K562 (cell line): ENCODE measurements around the gene MICU1. TPM values are rescaled to one million over a fixed set of nuclear protein-coding genes. Genes with fewer than 3 reads are reported as not detected.

Source experiments
- ARID2 ChIP-seq: fragments of 450-650 bp; IDR thresholded peaks from 2 replicates; pipeline ENCODE4 v1.6.1; 2017; ENCODE audit warnings: antibody characterized with exemption, mild to moderate bottlenecking
- ELF4 ChIP-seq: fragments of 450-650 bp; formaldehyde crosslinking; IDR thresholded peaks from 2 replicates; pipeline ENCODE4 v1.4.0; 2022; ENCODE audit warnings: missing genetic modification characterization
- ETV5 ChIP-seq: sonication (generic); formaldehyde crosslinking; IDR thresholded peaks from 2 replicates; pipeline ENCODE4 v1.4.0; 2020; ENCODE audit warnings: low read depth, mild to moderate bottlenecking, missing genetic modification reagents
- NFXL1 ChIP-seq: fragments of 450-650 bp; formaldehyde crosslinking; IDR thresholded peaks from 2 replicates; pipeline ENCODE4 v1.4.0; 2021; ENCODE audit warnings: mild to moderate bottlenecking
- POLR2A ChIP-seq: fragments of 450-650 bp; conservative IDR thresholded peaks from 2 replicates; pipeline ENCODE4 v1.6.1; 2016
- RBBP5 ChIP-seq: fragments of 200-600 bp; sonication (generic); IDR thresholded peaks from 2 replicates; pipeline ENCODE4 v1.6.1; 2012; ENCODE audit warnings: borderline replicate concordance, mild to moderate bottlenecking, low read length, control low read depth, inconsistent platforms; ENCODE audit not compliant: insufficient read depth, poor library complexity, severe bottlenecking
- RBM39 ChIP-seq: fragments of 200-400 bp; formaldehyde crosslinking; optimal IDR thresholded peaks from 2 replicates; pipeline ENCODE3; 2018; ENCODE audit warnings: low read depth, low read length
- TARDBP ChIP-seq: fragments of 450-650 bp; IDR thresholded peaks from 2 replicates; pipeline ENCODE4 v1.6.1; 2016
- TCF3 ChIP-seq: sonication (generic); formaldehyde crosslinking; IDR thresholded peaks from 2 replicates; pipeline ENCODE4 v1.4.0; 2020; ENCODE audit warnings: mild to moderate bottlenecking, missing genetic modification reagents
- ZFPM2 ChIP-seq: fragments of 250-450 bp; sonication (Bioruptor Pico); IDR thresholded peaks from 2 replicates; pipeline ENCODE4 v1.5.1; 2022; ENCODE audit warnings: mild to moderate bottlenecking
- ZNF133 ChIP-seq: fragments of 250-450 bp; sonication (Bioruptor Pico); IDR thresholded peaks from 2 replicates; pipeline ENCODE4 v1.4.0; 2020; ENCODE audit warnings: mild to moderate bottlenecking
- ZNF518B ChIP-seq: fragments of 250-450 bp; sonication (Bioruptor Pico); IDR thresholded peaks from 2 replicates; pipeline ENCODE4 v1.5.0; 2021; ENCODE audit warnings: mild to moderate bottlenecking, moderate library complexity
- ZNF589 ChIP-seq: fragments of 200-800 bp; sonication (Bioruptor generic); IDR thresholded peaks from 2 replicates; pipeline ENCODE4 v1.6.1; 2016; ENCODE audit warnings: low read depth, missing genetic modification characterization, missing compliant biosample characterization
- ZNF695 ChIP-seq: fragments of 450-650 bp; formaldehyde crosslinking; IDR thresholded peaks from 2 replicates; pipeline ENCODE4 v1.4.0; 2020; ENCODE audit warnings: mild to moderate bottlenecking, moderate library complexity
- ZNF699 ChIP-seq: fragments of 250-450 bp; sonication (Bioruptor Pico); IDR thresholded peaks from 2 replicates; pipeline ENCODE4 v1.8.0; 2021; ENCODE audit warnings: mild to moderate bottlenecking, moderate library complexity; ENCODE audit not compliant: insufficient replicate concordance
- polyA plus RNA-seq, 8 experiments: library from polyadenylated mRNA; depleted of rRNA in 4 of 8; stranded (reverse) in 5 of 8; unstranded in 3 of 8; fragments of >200 nt; fragmentation: Nextera tagmentation in 2 of 8; fragmentation: Illumina TruSeq in 1 of 8; extraction: Ambion mirVana in 2 of 8; extraction: Trizol in 1 of 8; gene quantifications; 2 replicates each; pipeline versions ENCODE4 v1.2.1 to v1.2.3, GENCODE V29; 2011 to 2014; ENCODE audit warnings: inconsistent platforms in 1 of 8, missing spikeins in 1 of 8
- total RNA-seq, 7 experiments: library from RNA; depleted of rRNA in 6 of 7; stranded (reverse); fragments of >200 nt in 6 of 7; fragmentation: Illumina TruSeq in 2 of 7; extraction: Trizol in 2 of 7; gene quantifications; 2 replicates each; pipeline versions ENCODE4 v1.2.1 to v1.2.3, GENCODE V29; 2011 to 2021; ENCODE audit warnings: low replicate concordance in 1 of 7
- TF ChIP-seq, protein P1 (sequence below): fragments of 450-650 bp; formaldehyde crosslinking; IDR thresholded peaks from 2 replicates; pipeline ENCODE4 v1.4.0; 2020; ENCODE audit warnings: mild to moderate bottlenecking, moderate library complexity
- TF ChIP-seq, protein P2 (sequence below): fragments of 450-650 bp; conservative IDR thresholded peaks from 2 replicates; pipeline ENCODE4 v1.6.1; 2016; ENCODE audit warnings: missing genetic modification characterization, low read depth, mild to moderate bottlenecking, missing compliant biosample characterization, moderate library complexity
- TF ChIP-seq, protein P3 (sequence below): fragments of 450-650 bp; IDR thresholded peaks from 2 replicates; pipeline ENCODE4 v1.6.1; 2018; ENCODE audit warnings: mild to moderate bottlenecking, low read depth; ENCODE audit not compliant: partially characterized antibody

MICU1 gene
- total and polyA plus RNA-seq, 9 of the 15 experiments (the other 6 are each of a cell fraction or from before 2014, with no cell fraction given), result 29.3 to 76.8 (median 48.4) TPM

- TF ChIP-seq, protein P1, sequence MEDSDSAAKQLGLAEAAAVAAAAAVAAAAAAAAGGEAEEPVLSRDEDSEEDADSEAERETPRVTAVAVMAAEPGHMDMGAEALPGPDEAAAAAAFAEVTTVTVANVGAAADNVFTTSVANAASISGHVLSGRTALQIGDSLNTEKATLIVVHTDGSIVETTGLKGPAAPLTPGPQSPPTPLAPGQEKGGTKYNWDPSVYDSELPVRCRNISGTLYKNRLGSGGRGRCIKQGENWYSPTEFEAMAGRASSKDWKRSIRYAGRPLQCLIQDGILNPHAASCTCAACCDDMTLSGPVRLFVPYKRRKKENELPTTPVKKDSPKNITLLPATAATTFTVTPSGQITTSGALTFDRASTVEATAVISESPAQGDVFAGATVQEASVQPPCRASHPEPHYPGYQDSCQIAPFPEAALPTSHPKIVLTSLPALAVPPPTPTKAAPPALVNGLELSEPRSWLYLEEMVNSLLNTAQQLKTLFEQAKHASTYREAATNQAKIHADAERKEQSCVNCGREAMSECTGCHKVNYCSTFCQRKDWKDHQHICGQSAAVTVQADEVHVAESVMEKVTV (CRISPR knock-in tag), result peak; percentile 97
- no peak for TF ChIP-seq TARDBP
- TF ChIP-seq ZNF695, result no peak
- TF ChIP-seq ZNF518B (CRISPR knock-in tag), result no peak
- TF ChIP-seq ZNF133, result 0 out of 2 replicates have a peak, but pooled peaks have one; percentile 16
- 0 out of 2 replicates have a peak, but pooled peaks have one; percentile 42 for TF ChIP-seq ELF4
- TF ChIP-seq, protein P2, sequence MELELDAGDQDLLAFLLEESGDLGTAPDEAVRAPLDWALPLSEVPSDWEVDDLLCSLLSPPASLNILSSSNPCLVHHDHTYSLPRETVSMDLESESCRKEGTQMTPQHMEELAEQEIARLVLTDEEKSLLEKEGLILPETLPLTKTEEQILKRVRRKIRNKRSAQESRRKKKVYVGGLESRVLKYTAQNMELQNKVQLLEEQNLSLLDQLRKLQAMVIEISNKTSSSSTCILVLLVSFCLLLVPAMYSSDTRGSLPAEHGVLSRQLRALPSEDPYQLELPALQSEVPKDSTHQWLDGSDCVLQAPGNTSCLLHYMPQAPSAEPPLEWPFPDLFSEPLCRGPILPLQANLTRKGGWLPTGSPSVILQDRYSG, result peak; percentile 78
- TF ChIP-seq ETV5 (CRISPR knock-in tag), result no peak
- no peak for TF ChIP-seq ZNF699 (CRISPR knock-in tag)
- no peak for TF ChIP-seq RBBP5
- no peak for TF ChIP-seq NFXL1 (CRISPR knock-in tag)
- TF ChIP-seq RBM39, result peak; percentile 36
- TF ChIP-seq POLR2A, result no peak
- 0 out of 2 replicates have a peak, but pooled peaks have one; percentile 7 for TF ChIP-seq TCF3 (CRISPR knock-in tag)
- no peak for TF ChIP-seq ZFPM2
- peak; percentile 46; the same call in 1 of the 2 replicates for TF ChIP-seq ZNF589 (CRISPR knock-in tag)
- TF ChIP-seq, protein P3, sequence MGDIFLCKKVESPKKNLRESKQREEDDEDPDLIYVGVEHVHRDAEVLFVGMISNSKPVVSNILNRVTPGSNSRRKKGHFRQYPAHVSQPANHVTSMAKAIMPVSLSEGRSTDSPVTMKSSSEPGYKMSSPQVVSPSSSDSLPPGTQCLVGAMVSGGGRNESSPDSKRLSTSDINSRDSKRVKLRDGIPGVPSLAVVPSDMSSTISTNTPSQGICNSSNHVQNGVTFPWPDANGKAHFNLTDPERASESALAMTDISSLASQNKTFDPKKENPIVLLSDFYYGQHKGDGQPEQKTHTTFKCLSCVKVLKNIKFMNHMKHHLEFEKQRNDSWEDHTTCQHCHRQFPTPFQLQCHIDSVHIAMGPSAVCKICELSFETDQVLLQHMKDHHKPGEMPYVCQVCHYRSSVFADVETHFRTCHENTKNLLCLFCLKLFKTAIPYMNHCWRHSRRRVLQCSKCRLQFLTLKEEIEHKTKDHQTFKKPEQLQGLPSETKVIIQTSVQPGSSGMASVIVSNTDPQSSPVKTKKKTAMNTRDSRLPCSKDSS, result no peak
- peak; percentile 88 for TF ChIP-seq ARID2
Observed at GRCh38 chr10:72328045-72328828, 297.6 kb downstream of the MICU1 start (continued).
